Upper lobe of left lung (tissue), 6 donors: ENCODE measurements around the gene MYOM1. TPM values are rescaled to one million over a fixed set of nuclear protein-coding genes. Genes with fewer than 3 reads are reported as not detected.

Experiments used
- ATAC-seq, 2 donors: fragments of 200-7000 bp; cut with Tn5 transposase; one replicate each; pipeline ENCODE4 v1.9.1; 2022; ENCODE audit warnings: mild to moderate bottlenecking in 2 of 2, moderate library complexity in 2 of 2; ENCODE audit not compliant: low FRiP score in 2 of 2
- DNase-seq, 2 donors: peaks; one replicate each; pipeline ENCODE4 v3.0.0-alpha.2; 2019 to 2020
- H3K27ac ChIP-seq, 4 donors: fragments of 200-600 bp; sonication (generic); one replicate each; pipeline ENCODE4 v1.5.1; 2016 to 2019
- H3K27me3 ChIP-seq, 4 donors: fragments of 200-600 bp; sonication (generic); one replicate each; pipeline ENCODE4 v1.5.1; 2017 to 2019
- H3K36me3 ChIP-seq, 4 donors: fragments of 200-600 bp; sonication (generic); one replicate each; pipeline ENCODE4 v1.5.1; 2016 to 2019
- H3K4me1 ChIP-seq, 4 donors: fragments of 200-600 bp; sonication (generic); one replicate each; pipeline ENCODE4 v1.5.1; 2018 to 2019
- H3K4me3 ChIP-seq, 4 donors: fragments of 200-600 bp; sonication (generic); one replicate each; pipeline ENCODE4 v1.5.1; 2017 to 2019; ENCODE audit warnings: mild to moderate bottlenecking in 2 of 4, moderate library complexity in 1 of 4
- H3K9me3 ChIP-seq, 4 donors: fragments of 200-600 bp; sonication (generic); one replicate each; pipeline ENCODE4 v1.5.1; 2018 to 2019
- EP300 ChIP-seq, 4 donors: sonication (generic); formaldehyde crosslinking; IDR thresholded peaks; one replicate each; pipeline ENCODE4 v1.5.1; 2017; ENCODE audit warnings: antibody characterized with exemption in 4 of 4, control low read depth in 2 of 4
- POLR2A ChIP-seq, 4 donors: fragments of 450-650 bp; IDR thresholded peaks; one replicate each; pipeline ENCODE4 v1.5.1; 2016 to 2017; ENCODE audit warnings: antibody characterized with exemption in 4 of 4, mild to moderate bottlenecking in 2 of 4
- POLR2AphosphoS5 ChIP-seq, 2 donors: sonication (generic); formaldehyde crosslinking; IDR thresholded peaks; one replicate each; pipeline ENCODE4 v1.5.1; 2017; ENCODE audit warnings: antibody characterized with exemption in 2 of 2
- WGBS, 2 donors: methylation state at CpG; one replicate each; pipeline ENCODE4 v1.1.5; 2017 to 2018; 5-methylcytosine and 5-hydroxymethylcytosine counted together
- total RNA-seq, 6 donors: library from RNA; depleted of rRNA in 4 of 6; stranded (reverse); fragments of >200 nt in 4 of 6; gene quantifications; one replicate each; pipeline versions ENCODE4 v1.1.0 to v1.2.1, GENCODE V29; 2016 to 2021
- TF ChIP-seq, protein P1 (sequence below), 6 experiments: fragments of 450-650 bp in 4 of 6; fragments of 200-600 bp in 2 of 6; sonication (generic) in 2 of 6; IDR thresholded peaks; one replicate each; pipeline ENCODE4 v1.5.1; 2016 to 2019; ENCODE audit warnings: antibody characterized with exemption in 6 of 6
- donor health status: DM: no; HTN: no; CAD: no; lungs with moderate emphysema.
- donor health status: DM: no; HTN: yes; CAD: no; lungs with severe emphysema.

Gene MYOM1
- total RNA-seq, 6 donors from 2014 or later: 0.76 to 11.2 (median 2.2) TPM

DNA sequence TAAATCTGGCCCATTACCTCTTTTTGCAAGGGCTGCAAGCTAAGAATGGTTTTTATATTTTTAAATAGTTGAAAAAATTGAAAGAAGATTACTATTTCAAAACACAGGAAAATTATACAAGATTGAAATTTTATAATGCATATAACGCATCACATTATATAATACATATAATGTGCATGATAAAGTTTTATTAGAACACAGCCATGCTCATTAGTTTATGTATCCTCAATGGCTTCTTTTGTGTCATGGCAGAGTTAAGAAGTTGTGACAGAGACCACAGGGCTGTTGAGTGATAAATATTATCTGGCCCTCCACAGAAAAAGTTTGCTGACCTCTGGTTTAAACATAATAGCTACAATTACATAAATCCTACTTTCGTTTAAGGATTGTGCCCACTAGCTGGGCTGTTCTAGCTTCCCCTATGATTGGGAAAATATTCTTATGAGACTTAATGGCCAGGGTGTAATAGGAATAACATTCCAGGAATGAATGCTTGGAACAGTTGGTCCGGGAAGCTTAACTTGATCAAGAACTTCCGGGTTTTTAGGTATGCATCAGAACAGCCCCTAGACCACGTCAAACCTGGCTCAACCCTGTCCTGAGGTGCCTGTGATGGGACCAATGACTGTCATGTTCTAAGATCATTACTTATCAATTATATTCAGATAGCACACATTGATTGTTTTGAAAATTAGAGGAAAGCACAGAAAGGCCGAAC, 108.1 kb downstream of the MYOM1 start:
- 64 to 81% methylated on average over 5 to 6 of the region's 6 CpGs for WGBS, 2 donors
- H3K27me3 ChIP-seq: no peaks in the 10 kb centered on the region
- DNase-seq (no peak), ATAC-seq (no peak)
- H3K4me1 ChIP-seq: no peaks in the 10 kb centered on the region
- no peaks in the 10 kb centered on the region for H3K36me3 ChIP-seq
- no peak overlapping the region for H3K4me3 ChIP-seq
- H3K27ac ChIP-seq: peak overlapping the region in 1 of 4 donors; percentile 26
- TF ChIP-seq, protein P1, sequence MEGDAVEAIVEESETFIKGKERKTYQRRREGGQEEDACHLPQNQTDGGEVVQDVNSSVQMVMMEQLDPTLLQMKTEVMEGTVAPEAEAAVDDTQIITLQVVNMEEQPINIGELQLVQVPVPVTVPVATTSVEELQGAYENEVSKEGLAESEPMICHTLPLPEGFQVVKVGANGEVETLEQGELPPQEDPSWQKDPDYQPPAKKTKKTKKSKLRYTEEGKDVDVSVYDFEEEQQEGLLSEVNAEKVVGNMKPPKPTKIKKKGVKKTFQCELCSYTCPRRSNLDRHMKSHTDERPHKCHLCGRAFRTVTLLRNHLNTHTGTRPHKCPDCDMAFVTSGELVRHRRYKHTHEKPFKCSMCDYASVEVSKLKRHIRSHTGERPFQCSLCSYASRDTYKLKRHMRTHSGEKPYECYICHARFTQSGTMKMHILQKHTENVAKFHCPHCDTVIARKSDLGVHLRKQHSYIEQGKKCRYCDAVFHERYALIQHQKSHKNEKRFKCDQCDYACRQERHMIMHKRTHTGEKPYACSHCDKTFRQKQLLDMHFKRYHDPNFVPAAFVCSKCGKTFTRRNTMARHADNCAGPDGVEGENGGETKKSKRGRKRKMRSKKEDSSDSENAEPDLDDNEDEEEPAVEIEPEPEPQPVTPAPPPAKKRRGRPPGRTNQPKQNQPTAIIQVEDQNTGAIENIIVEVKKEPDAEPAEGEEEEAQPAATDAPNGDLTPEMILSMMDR (IDR thresholded peaks at IDR 0.05): no peak
- TF ChIP-seq EP300 (IDR thresholded peaks at IDR 0.05): peak in 1 of 4 donors; percentile 4
- no peaks in the 10 kb centered on the region for H3K9me3 ChIP-seq

DNA sequence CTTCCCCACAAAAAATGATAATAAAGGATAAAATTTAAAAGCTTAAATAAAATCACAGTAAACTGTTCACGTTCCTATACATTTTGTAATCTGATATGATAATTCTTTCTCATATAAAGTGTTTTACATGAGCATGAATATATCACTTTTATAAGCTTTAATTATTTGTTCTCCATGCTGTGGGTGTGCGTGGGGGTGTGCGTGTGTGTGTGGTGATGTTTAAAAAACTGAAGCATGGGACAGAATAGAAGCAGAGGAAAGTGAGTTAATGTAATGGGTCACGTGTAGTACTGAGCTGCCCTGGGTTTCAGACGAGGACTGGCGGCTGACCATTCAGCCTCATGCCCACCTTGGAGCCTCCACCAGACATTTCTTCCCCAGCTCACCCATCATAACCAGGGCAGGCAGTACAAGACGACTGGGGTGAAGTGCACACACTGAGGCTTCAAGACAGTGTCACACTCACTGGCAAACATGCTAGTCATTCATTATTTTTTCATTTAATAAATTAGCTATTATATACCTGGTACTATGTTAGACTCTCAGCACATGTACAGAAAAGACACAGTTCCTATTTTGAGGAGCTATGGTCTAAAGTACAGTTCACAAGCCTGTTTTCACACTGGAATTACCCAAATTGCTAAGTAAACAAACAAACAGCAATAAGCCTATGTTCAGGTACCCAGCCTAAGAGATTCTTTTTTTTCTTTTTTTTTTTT, 109.6 kb downstream of the MYOM1 start:
- WGBS, 2 donors: 89 to 92% methylated on average over 7 of the region's 7 CpGs
- H3K9me3 ChIP-seq: no peaks in the 10 kb centered on the region
- no peak overlapping the region for H3K4me3 ChIP-seq
- no peaks in the 10 kb centered on the region for H3K4me1 ChIP-seq
- DNase-seq (no peak), ATAC-seq (no peak)
- H3K27ac ChIP-seq: no peak overlapping the region
- no peak for TF ChIP-seq EP300 (IDR thresholded peaks at IDR 0.05)
- no peaks in the 10 kb centered on the region for H3K36me3 ChIP-seq
- no peaks in the 10 kb centered on the region for H3K27me3 ChIP-seq

DNA sequence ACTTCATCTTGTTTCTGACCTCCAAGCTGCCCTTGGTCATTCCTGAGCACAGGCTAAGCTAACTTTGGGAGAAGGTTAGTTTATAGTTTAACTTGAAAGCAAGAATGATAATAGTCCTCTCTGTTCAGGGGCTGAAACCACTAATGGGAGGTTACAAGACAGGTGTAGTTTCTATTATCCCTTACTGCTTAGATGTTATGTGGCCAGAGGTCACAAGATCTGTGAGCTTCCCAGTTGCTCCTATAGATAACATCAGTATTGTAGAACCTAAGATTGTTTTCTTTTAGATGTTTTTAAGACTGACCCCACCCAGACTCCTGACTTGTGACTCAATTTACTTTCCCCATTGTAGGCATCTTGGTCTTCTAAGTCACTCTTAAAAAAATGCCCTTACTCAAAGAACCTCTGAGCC, 112.0 kb downstream of the MYOM1 start:
- H3K27me3 ChIP-seq: no peaks in the 10 kb centered on the region
- ATAC-seq: no peak
- no peaks in the 10 kb centered on the region for H3K9me3 ChIP-seq
- H3K27ac ChIP-seq: no peak overlapping the region
- no peak for DNase-seq
- no peaks in the 10 kb centered on the region for H3K36me3 ChIP-seq
- H3K4me1 ChIP-seq: peaks cover 0 to 9% (median 0%) of the 10 kb centered on the region in 4 donors
- H3K4me3 ChIP-seq: no peak overlapping the region
- no peak for TF ChIP-seq POLR2A (IDR thresholded peaks at IDR 0.05)
- TF ChIP-seq POLR2AphosphoS5 (IDR thresholded peaks at IDR 0.05): no peak
- TF ChIP-seq, protein P1 (IDR thresholded peaks at IDR 0.05): no peak
- no peak for TF ChIP-seq EP300 (IDR thresholded peaks at IDR 0.05)

DNA sequence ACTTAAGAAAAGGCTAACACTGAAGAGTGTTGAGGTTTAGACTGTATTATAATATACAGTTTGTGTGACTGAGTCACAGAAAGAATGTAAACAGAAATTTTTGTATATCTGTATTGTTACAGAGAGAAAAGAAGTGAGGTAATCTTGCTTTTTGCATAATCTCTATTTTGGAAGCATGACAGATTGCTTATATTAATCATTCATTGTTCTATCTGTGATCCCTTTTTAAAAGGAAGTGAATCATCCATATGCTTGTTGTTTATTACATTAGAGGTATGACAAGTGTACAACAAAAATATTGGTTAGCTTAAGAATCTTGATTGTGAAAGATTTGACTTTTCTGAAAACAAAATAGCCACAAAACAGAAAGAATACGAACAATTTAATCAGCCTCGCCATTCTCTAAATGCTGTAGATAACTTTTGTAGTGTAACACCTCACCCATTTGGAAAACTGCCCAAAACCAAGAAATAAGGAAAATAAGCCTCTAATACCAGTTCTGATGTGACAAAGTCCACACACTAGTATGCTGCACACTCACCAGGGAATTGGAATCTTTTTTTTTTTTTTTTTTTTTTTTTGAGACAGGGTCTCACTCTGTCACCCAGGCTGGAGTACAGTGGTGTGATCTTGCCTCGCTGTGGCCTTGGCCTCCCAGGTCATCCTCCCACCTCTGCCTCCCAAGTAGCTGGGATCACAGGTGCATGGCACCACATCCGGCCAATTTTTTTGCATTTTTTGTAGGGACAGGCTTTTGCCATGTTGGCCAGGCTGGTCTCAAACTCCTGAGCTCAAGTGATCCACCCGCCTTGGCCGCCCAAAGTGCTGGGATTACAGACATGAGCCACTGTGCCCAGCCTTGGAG, 115.3 kb downstream of the MYOM1 start:
- Histone ChIP-seq H3K36me3 (no peaks in the 10 kb centered on the region), H3K4me1 (peaks cover 0 to 9% (median 0%) of the 10 kb centered on the region in 4 donors), H3K27ac (peak overlapping the region in 1 of 4 donors; percentile 3), H3K4me3 (no peak overlapping the region), H3K9me3 (no peaks in the 10 kb centered on the region), H3K27me3 (no peaks in the 10 kb centered on the region)
- no peak for ATAC-seq
- 72 to 85% methylated on average over 6 of the region's 6 CpGs for WGBS, 2 donors
- no peak for DNase-seq
- TF ChIP-seq, protein P1 (IDR thresholded peaks at IDR 0.05): no peak
- TF ChIP-seq POLR2AphosphoS5 (IDR thresholded peaks at IDR 0.05) (no peak), POLR2A (IDR thresholded peaks at IDR 0.05) (no peak), EP300 (IDR thresholded peaks at IDR 0.05) (no peak)

DNA sequence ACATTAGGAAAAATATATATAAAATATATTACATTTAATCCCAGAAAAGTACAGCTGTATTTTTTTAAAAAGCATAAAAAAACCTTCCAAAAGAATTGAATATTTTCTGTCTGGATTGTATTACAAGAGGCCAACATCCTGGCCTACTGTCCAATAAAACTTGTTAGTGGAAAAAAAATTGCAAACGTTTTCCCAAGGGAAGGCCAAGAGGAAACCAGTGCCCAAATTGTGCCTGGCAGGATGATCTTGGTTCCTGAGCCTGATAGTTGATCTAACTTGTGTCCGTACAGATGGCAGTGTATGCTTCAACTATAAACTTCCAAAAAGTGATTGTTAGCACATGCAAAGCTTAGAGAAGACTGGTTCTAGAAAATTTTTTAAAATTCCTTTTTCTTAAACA, 116.2 kb downstream of the MYOM1 start:
- H3K4me1 ChIP-seq: peaks cover 0 to 9% (median 0%) of the 10 kb centered on the region in 4 donors

More for the DNA sequence above, 116.2 kb downstream of the MYOM1 start:
- ATAC-seq (no peak), DNase-seq (no peak)
- no peak overlapping the region for H3K27ac ChIP-seq
- H3K27me3 ChIP-seq: no peaks in the 10 kb centered on the region
- TF ChIP-seq POLR2AphosphoS5 (IDR thresholded peaks at IDR 0.05): no peak
- TF ChIP-seq EP300 (IDR thresholded peaks at IDR 0.05): no peak
- WGBS, 2 donors: 30 to 35% methylated on average over 2 of the region's 2 CpGs
- H3K4me3 ChIP-seq: no peak overlapping the region
- H3K9me3 ChIP-seq: no peaks in the 10 kb centered on the region
- H3K36me3 ChIP-seq: no peaks in the 10 kb centered on the region
